Hepatocyte (in vitro differentiated cells): ENCODE measurements around the gene C19orf53.

Experiments
- CTCF ChIP-seq: fragments of 200-600 bp; sonication (generic); IDR thresholded peaks from 2 replicates; pipeline ENCODE4 v1.5.1; 2016; ENCODE audit warnings: antibody characterized with exemption, mild to moderate bottlenecking; ENCODE audit not compliant: poor library complexity
- EZH2 ChIP-seq: fragments of 200-600 bp; sonication (generic); IDR thresholded peaks from 2 replicates; pipeline ENCODE4 v1.6.1; 2016; ENCODE audit warnings: antibody characterized with exemption, mild to moderate bottlenecking, borderline replicate concordance
- EZH2phosphoT487 ChIP-seq: fragments of 200-600 bp; sonication (generic); IDR thresholded peaks from one replicate; pipeline ENCODE4 v1.6.1; 2018; ENCODE audit warnings: antibody characterized with exemption, mild to moderate bottlenecking, low read depth, moderate library complexity; ENCODE audit not compliant: unreplicated experiment, severe bottlenecking

GRCh38 chr19:13814550-13814949 is 40.3 kb downstream of the C19orf53 start:
- TF ChIP-seq CTCF = no peak
- TF ChIP-seq EZH2 = no peak
- TF ChIP-seq EZH2phosphoT487 = no peak
